Ramos (cell line): ENCODE data around the gene HIPK2.

Experiments
- in situ Hi-C: fragments of 300-500 bp; cut with MboI; formaldehyde crosslinking; loops from one replicate; pipeline ENCODE4 v1.14.3; 2022; ENCODE audit warnings: low sequenced_read_pairs; ENCODE audit not compliant: unreplicated experiment

Gene HIPK2

DNA sequence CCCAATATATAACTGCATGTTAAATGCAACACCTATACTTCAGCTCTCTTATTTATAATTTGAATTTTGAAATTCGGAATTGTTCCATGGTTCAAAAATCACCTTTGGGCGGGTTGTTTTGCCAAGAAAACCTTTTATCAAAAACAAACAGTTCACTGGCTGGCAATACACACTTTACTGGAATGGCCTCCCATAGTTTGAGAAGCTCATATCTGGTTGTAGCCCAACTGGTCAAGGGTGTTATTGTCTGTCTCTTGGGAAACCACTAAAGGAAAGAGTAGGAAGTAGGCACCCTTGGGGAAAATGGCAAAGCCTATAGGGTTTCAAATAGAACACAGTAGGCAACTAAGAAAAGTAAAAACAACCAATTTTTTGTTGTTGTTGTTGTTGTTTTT is 117.9 kb downstream of the HIPK2 start:
- in situ Hi-C loops = no loop called here

DNA sequence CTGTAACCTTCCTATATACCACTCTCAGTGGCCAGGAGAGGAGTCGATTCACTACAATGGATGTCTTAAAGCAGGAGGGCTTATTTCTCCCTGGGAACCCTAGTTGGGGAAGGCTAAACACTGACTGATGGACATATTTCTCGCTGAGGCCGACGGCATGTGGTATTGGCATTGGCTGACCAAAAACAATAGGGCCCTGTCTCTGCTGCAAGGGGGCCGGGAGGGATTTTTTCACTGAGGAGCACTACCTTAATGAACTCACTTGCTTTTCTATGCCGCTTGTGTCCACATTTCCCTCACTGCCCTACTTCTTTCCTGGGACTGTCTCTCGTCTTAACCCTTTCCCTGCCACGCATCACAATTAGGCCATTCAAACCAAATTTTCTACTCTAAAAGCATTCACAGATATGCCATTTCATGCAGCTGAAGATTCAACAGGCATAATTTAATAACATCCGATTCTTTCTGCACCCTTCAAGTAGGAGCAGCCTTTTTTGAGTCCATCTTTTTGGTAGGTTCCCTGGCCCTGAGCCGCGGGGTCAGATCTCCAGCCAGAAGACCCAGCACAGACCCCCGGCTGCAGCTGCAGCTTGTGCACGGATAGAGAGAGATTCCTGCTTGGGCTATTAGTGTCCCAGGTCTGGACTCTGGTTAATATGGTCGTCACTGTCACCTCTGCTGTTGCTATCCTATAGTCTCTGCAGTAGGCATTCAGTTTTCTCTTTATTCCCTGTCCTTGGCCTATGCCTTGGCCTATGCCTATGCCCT is 118.7 kb downstream of the HIPK2 start:
- in situ Hi-C loops = no loop called here

DNA sequence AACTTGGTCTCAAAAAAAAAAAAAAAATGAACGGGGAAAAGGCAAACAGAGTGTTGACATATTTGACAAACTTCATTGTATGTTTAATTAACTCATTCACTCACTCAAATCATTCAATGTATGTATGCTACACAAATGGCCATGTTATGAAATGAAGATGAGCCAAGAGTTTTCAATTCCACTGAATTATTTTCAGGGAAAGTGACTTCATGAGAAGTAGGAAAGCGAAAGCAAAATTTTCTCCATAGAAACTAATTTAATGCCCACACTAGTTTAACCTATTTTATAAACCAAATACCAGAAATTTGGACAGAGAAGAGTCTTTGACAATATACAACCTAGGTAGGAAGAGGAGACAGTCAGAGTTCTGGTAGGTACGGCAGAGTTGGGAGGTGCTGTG is 119.5 kb downstream of the HIPK2 start:
- in situ Hi-C loops = no loop called here

DNA sequence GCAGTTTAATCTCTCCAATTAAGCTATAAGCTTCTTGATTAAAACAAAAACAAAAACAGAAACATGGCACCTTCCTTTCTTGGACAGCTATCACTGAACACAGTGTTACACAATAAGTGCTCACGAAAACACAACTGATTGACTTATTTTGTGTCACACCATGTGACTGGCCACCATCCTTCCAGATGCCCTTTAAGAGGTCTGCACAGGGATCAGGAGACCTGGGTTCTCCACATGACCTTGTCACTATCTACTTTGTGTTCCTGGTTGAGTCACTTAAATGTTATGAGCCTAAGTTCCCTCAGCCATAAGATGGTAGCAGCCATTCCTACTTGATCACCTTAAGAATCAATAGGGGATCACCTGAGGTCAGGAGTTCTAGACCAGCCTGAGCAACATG is 120.1 kb downstream of the HIPK2 start:
- in situ Hi-C loops = no loop called here

DNA sequence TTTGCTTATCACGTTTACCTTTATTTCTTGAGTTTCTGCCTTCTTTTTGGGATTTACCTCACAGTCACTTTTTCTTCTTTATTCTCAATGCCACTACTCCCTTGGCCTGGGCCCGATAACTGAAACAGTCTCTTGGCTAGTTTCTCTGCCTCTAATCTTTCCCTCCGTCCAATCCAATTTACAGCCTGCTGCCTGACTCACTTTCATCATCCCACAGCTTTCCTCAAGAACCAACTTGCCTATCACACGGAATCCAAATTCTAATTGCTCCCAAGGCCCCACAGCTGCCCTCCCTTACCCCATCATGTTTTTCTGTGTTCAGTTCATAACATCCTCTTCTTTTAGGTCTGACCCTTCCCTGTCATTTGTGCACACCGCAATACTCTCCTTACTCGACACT is 121.4 kb downstream of the HIPK2 start:
- in situ Hi-C loops = no loop called here

DNA sequence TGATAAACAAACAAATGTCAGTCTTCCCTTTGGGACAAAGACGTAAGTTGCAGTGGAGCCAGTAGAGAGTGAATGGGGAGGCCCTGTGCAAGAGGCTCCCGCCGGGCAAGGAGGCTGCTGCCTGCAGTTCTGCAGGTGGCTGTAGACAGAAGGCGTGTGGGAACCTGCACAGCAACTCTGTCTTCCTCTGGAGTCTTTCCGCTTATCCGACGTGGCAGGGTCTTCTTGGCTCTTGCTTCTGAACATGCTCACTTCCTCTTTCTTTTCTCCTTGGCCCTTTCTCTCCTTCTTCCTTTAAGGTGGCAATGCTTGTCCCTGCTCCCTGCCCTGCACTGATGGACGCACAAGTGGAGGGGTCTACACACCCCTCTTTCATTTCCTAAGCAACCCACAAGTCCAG is 122.5 kb downstream of the HIPK2 start:
- in situ Hi-C loops = no loop called here

DNA sequence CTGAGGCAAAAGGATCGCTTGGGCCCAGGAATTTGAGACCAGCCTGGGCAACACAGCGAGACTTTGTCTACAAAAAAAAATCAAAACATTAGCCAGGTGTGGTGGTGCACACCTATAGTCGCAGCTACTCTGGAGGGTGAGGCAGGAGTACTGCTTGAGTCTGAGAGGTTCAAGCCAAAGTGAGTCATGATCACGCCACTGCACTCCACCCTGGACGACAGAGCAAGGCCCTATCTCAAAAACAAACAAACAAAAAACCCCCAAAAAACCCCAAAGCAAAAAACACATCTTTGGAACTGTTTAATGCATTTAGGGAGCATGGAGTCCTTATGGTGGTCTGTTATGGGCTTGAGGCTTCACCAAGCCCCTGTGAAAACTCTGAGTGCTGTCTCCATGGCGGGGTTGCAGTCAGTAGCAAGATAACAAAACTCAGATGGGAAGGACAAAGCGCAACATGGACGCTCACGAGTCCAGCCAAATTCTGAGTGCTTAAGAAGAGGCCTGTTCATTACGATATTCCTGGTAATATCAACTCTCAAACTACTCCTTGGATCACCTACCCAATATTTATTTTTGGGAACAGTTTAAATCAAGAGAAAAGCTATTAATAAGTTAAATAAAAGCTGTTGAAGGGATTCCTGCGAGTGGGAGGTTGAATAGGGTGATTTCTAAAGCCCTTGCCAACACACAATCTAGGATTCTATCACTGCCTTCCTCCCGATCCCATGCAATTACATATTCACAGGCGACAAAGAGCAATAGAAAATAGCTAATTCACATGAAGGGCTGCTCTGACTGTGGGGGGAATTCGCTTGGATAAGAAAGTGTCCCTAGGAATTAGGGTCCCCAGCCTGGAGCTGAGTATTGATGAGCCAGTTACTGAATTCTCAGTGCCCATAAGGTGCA is 123.3 kb downstream of the HIPK2 start:
- in situ Hi-C loops = no loop called here

DNA sequence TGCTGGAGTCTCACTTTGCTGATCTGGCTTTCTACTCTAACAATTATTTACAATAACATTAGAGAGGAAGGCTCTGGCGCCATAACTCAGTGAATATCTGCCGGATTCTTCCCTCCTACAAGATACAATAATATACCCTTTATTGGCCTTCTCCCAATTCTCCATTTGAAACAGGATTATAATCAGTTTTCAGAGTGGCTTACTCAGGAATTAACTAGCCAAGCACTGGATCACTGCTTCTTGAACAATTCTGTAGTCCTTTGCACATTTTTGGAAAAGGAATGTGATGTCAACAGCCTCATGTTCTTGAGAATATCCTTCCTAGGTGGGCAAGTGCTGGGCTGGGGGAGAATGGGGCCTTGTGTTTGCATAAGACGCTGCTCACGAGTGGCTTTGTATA is 125.9 kb downstream of the HIPK2 start:
- in situ Hi-C loops = no loop called here

DNA sequence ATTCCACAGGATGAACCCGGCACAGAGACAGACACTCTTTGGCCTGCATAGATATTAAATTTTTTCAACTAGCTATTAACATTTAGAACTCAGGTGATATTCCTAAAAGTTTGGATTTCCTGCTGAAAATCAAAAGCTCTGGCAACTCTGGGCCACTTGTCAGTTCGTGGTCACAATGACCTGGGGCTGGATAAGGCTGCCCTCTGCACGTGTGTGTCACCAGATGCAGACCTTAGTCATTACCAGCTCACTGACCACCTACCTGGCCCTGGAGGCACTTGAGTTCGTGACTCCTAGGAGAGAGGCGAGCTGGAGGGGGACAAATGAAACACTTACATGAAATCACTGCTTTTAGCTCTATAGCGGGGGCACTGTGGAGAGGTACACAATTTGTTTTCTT is 126.5 kb downstream of the HIPK2 start:
- in situ Hi-C loops = no loop called here

DNA sequence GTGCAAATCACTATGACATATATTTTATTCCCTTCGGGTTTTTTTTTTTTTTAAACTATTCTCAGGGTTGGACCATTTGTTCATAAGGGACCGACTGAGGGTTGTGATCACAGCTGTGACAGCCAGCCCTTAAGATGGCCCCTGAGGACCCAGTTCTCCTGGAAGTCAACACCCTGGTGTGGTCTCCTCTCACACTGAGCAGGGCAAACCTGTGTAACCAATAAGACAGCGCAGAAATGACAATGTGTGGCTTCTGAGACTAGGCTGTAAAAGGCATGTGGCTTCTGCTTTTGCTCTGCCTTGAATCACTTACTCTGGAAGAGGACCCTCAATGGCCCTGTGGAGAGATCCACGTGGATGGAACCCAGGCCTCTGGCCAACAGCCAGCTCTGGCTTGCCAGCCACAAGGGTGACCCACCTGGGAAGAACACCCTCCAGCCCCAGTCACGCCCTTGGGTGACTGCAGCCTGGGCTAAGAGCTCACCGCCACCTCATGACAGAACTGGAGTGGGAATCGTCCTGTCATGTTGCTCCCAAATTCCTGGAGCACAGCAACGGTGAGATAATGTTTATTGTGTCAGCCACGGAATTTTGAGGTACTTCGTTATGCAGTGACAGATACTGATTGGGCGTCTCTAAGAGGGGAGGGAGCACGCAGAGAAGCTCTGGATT is 127.2 kb downstream of the HIPK2 start:
- in situ Hi-C loops = no loop called here

DNA sequence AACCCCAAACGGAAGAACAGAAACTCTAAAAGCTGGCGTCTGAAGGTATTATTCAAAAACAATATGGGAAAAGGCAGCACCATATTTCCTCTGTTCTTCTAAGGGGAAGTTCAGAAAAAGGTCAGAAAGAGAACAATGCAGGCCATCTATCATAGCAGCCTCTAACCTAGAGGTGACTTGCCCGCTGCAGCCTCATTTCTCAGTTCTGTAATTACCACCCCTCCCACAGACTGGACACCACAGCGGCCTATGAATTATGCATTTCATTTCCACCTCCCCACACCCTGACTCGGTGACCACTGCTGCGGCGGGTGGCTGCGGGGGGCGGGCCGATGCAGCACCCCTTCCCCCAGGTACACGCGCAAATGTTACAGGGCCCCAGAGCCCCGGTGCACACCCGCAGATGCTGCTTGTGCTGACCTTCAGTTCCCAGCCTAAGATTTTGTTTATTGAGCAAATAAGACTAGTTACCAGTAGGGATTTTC is 128.8 kb downstream of the HIPK2 start:
- in situ Hi-C loops = loop anchor here (10.0 kb wide), 1 partner anchor 696 kb away; no protein-coding TSS in a partner anchor

DNA sequence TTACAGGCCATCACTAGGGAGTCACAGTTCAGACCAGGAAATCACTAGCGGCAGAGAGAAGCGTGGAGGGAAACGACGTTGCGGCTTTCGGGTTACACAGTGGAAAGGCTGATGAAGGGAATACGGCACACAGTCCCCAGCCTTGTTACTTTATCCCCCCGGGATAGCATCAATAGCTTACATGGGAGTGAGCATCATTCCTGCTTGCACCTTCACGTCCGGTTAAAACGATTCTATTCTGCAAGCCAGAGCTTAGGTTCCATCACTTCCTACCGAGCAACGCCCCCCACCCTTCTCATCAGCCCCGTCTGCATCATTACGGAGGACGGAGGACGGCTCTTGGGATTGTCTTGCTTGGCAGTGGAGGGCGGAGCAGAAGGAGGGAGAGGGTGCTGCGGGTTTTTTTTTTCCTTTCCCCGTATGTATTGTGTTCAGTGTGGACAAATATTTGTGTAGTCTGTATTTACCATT is 129.4 kb downstream of the HIPK2 start:
- in situ Hi-C loops = loop anchor here (10.0 kb wide), 1 partner anchor 696 kb away; no protein-coding TSS in a partner anchor

DNA sequence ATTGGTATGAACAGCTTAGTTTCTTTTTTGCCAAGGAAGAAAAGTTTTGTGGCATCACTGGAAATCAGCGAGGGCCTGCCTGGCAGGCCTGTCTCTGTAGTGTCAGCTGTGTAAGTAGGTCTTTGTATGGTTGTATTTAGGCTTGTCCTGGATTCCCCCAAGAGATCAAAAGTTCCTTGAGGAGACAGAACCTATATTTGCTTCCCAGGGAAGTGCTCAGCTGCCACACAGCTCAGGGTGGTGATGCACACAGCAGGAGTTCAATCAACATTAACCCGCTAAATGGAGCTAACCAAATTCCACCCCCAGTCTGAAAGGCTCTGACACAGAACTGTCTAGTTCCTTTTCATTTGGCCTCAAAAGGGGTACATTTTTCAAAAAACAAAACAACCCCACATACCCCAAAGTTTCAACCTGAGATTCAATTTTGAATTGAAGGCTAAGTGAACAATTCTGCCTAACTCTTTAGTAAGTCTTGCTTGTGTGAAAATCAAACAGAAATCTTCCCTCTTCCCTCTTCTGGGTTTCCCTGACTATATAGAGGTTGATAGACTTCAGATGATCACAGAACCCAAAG is 129.9 kb downstream of the HIPK2 start:
- in situ Hi-C loops = loop anchor here (10.0 kb wide), 1 partner anchor 697 kb away; no protein-coding TSS in a partner anchor

DNA sequence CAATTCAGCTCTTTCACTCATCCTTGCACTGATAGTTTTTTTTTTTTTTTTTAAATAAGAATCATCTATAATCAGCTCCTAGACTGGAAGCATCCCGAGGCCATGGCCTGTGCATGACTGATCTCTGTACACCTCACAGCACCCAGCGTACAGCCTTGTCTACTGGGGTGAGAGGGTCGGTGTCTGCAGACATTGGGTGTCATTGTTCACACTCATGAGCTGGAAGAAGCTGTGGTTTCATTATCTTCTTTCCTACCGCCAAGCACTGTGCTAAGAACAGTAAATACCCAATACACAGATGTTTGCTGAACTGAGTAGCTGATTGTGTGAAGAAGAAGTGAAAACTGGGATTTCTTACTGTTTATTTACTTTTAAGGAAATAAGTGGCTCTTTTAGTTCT is 130.7 kb downstream of the HIPK2 start:
- in situ Hi-C loops = loop anchor here (10.0 kb wide), 1 partner anchor 698 kb away; no protein-coding TSS in a partner anchor

DNA sequence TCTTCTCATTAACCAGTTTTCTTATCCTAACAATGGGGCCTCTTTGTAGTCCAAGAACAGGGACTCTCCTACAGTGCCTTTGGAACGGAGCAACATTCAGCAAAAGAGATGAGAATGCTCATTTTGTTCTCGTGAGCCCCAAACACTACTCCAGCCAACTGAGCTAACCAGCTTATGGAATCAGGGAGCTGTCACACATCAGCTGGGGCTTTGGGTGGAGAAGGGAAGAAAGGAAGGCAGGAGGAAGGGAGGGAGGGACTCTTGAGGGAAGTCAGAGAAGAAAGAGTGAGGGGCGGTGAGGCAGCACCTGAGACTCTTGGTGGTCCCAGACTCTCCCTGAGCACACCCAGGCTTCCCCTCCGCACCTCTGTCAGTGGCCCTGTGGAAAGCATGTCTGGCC is 131.2 kb downstream of the HIPK2 start:
- in situ Hi-C loops = loop anchor here (10.0 kb wide), 1 partner anchor 698 kb away; no protein-coding TSS in a partner anchor

DNA sequence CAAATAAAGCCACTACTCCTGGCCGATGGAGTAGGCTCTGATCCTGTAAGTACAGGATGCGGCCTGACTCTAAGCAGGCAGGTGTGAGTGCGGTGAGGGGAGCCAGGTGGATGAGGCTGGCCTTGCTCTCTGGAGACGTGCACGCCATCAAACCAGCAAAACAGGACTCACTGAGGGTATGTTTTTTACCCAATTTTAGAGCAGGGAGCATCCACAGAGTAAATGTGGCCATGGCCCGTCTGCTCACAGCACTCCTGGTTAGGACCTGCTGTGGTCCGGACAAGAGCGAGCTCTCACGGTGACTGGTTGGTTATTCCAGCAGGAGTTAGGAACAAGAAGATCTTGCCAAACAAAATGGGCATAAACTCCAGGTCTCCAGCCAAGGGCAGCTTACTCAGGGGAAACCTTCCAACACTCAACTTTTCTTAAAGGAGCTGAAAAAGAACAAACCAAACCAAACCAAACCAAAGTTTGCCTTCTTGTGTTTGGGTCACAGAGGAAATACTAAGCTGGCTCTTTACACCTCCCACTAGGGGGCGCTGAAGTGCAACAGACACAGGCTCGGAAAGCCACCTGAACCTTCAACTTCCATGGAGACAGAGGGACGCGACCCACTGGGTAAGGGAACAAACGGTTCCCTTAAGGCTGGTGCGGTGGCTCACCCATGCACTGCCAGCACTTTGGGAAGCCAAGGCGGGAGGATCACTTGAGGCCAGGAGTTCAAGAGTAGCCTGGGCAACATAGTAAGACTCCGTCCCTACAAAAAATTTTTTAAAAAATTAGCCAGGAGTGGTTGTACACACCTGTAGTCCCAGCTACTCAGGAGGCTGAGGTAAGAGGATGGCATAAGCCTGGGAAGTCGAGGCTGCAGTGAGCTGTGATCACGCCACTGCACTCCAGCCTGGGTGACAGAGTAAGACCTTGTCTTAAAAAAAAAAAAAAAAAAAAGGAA is 131.9 kb downstream of the HIPK2 start:
- in situ Hi-C loops = loop anchor here (10.0 kb wide), 1 partner anchor 699 kb away; no protein-coding TSS in a partner anchor

DNA sequence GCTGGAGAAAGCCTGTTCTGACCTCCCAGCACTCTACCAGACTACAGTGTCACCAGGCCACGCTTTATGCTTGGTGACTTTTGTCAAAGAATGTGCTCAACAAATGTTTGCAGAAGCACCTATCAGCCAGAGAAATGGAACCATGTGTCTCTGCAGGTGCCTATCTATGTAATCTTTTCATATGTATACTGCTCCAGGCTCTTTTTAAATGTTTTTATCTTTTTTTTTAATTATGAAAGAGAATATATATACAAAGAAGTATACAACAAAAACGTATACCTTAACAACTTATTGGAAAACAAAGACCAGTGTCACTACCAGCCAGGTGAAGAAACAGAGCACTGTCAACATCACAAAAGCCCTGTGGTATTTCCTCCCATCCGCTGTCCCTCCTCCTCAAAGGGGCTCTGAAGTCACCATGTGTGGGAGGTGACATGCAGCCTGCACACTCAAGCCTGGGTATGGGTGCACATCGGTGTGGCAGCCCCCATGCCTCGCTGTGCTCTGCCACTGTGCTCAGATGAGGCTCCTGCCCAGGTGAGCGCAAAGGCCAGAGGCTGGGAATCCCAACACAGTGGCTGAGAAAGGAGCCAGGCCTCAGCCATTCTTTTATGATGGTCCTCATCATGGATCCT is 133.7 kb downstream of the HIPK2 start:
- in situ Hi-C loops = loop anchor here (5.0 to 10.0 kb wide), 2 partner anchors 358 to 701 kb away; no protein-coding TSS in a partner anchor

DNA sequence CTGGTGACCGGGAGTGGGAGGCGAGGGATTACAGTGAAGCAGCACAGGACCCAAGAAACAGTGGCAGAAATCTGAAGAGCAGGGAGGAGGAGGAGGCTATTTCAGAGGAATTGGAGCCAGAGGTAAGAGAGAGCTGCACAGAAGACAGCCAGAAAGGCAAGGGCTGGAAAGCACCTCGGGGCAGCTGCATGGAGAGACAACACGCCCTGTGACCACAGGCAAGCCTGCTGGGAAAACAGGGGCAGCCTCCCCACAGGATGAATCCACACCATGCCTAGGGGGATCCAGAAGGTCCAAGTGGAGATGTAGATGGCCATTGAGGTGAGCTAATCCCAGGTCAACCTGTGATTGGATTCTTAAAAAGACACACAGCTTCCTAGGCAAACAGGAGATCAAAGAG is 135.5 kb downstream of the HIPK2 start:
- in situ Hi-C loops = loop anchor here (5.0 to 10.0 kb wide), 2 partner anchors 360 to 703 kb away; no protein-coding TSS in a partner anchor
